Nucleus accumbens (tissue), 56 donors: Measurements from ENCODE around the gene OR1L8.
"Not testable (repeated sequence)": the region's sequence is repeated elsewhere in the genome, so short reads cannot be mapped to it uniquely, and the experiment has no call there.

ENCODE experiments used
- DNase-seq, 56 donors: peaks; one replicate each; lab custom pipeline; 2025; lab: John Stamatoyannopoulos, UW

The OR1L8 gene

GRCh38 chr9:122583284-122583683, at the start of gene OR1L8:
Gene OR1L8 (minus strand): TSS chr9:122583384. CDS start chr9:122568477, 14,907 bp downstream.
- DNase-seq, result not testable (repeated sequence)

- no peak for DNase-seq
Observed at GRCh38 chr9:122619996-122620395, 36.8 kb upstream of the OR1L8 start.

- no peak for DNase-seq
Observed at GRCh38 chr9:122614362-122614761, 31.2 kb upstream of the OR1L8 start, which contains the start of gene OR1Q1. Gene OR1Q1 (plus strand): TSS chr9:122614738. CDS start chr9:122614738, 0 bp downstream.

- DNase-seq, result no peak
Observed at GRCh38 chr9:122609804-122610203, 26.6 kb upstream of the OR1L8 start.

GRCh38 chr9:122606587-122606986, 23.4 kb upstream of the OR1L8 start:
- DNase-seq, result no peak

- DNase-seq, result no peak
Observed at GRCh38 chr9:122605691-122606090, 22.5 kb upstream of the OR1L8 start.

- no peak for DNase-seq
Observed at GRCh38 chr9:122580360-122580759, 2.8 kb downstream of the OR1L8 start.

GRCh38 chr9:122579874-122580273, 3.3 kb downstream of the OR1L8 start:
- no peak for DNase-seq

GRCh38 chr9:122572456-122572855, 10.7 kb downstream of the OR1L8 start:
- DNase-seq, result no peak

GRCh38 chr9:122567901-122568300, 15.3 kb downstream of the OR1L8 start:
- no peak for DNase-seq

GRCh38 chr9:122562134-122562760, 20.9 kb downstream of the OR1L8 start:
- DNase-seq, result no peak

- no peak for DNase-seq
Observed at GRCh38 chr9:122561446-122561845, 21.7 kb downstream of the OR1L8 start.

GRCh38 chr9:122552812-122553211, 30.4 kb downstream of the OR1L8 start, which contains the start of gene OR1N2:
Gene OR1N2 (plus strand): TSS chr9:122553112. CDS start chr9:122553212, 100 bp downstream.
- no peak for DNase-seq

GRCh38 chr9:122551371-122551770, 31.8 kb downstream of the OR1L8 start:
- no peak for DNase-seq

GRCh38 chr9:122546196-122546595, 37.0 kb downstream of the OR1L8 start:
- DNase-seq, result no peak

GRCh38 chr9:122538757-122539156, 44.4 kb downstream of the OR1L8 start:
- no peak for DNase-seq

GRCh38 chr9:122537066-122537465, 46.1 kb downstream of the OR1L8 start:
- DNase-seq, result not testable (repeated sequence)

- no peak for DNase-seq
Observed at GRCh38 chr9:122536134-122536533, 47.0 kb downstream of the OR1L8 start.

- DNase-seq, result not testable (repeated sequence)
Observed at GRCh38 chr9:122531157-122531556, 52.0 kb downstream of the OR1L8 start.

GRCh38 chr9:122527193-122527592, 56.0 kb downstream of the OR1L8 start, which contains the start of gene OR1N1:
Gene OR1N1 (minus strand): TSS chr9:122527293. CDS start chr9:122527293, 0 bp downstream.
- no peak for DNase-seq

- no peak for DNase-seq
Observed at GRCh38 chr9:122526602-122527001, 56.6 kb downstream of the OR1L8 start.

- DNase-seq, result no peak
Observed at GRCh38 chr9:122519376-122519775, 63.8 kb downstream of the OR1L8 start.

GRCh38 chr9:122518841-122519240, 64.3 kb downstream of the OR1L8 start, which contains the start of gene OR1J4:
Gene OR1J4 (plus strand): TSS chr9:122519141. CDS start chr9:122519141, 0 bp downstream.
- no peak for DNase-seq
